ENCODE data around the gene CDCA3. TPM values are rescaled to one million over a fixed set of nuclear protein-coding genes. Genes with fewer than 3 reads are reported as not detected.

CDCA3 gene
- total RNA-seq, 4 donors from 2014 or later: 0.25 to 4.4 (median 0.65) TPM

DNA sequence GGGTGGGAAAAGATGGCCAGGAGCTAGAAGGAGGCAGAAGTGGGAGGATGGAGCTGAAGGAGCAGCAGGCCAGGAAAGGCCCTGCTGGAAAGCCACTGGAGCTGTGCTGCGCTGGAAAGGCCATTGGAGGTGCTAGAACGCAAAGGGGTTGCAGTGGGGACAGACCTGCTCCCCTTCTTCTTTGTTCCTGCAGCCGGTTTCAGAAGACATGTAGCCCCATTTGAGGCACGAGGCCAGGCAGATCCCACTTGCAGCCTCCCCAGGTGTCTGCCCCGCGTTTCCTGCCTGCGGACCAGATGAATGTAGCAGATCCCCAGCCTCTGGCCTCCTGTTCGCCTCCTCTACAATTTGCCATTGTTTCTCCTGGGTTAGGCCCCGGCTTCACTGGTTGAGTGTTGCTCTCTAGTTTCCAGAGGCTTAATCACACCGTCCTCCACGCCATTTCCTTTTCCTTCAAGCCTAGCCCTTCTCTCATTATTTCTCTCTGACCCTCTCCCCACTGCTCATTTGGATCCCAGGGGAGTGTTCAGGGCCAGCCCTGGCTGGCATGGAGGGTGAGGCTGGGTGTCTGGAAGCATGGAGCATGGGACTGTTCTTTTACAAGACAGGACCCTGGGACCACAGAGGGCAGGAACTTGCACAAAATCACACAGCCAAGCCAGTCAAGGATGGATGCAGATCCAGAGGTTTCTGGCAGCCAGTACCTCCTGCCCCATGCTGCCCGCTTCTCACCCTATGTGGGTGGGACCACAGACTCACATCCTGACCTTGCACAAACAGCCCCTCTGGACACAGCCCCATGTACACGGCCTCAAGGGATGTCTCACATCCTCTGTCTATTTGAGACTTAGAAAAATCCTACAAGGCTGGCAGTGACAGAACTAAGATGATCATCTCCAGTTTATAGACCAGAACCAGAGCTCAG, 31.7 kb downstream of the CDCA3 start:
- Histone ChIP-seq H3K27ac (no peak overlapping the region), H3K27me3 (peaks cover 13 to 29% (median 18%) of the 10 kb centered on the region in 3 donors), H3K36me3 (no peaks in the 10 kb centered on the region), H3K4me3 (no peak overlapping the region), H3K9me3 (no peaks in the 10 kb centered on the region), H3K4me1 (no peaks in the 10 kb centered on the region)
- ATAC-seq: no peak
- no peak for DNase-seq
- in situ Hi-C loops (cut with MboI; ENCODE audit: low sequenced_read_pairs in 4 of 4) (no loop called here), intact Hi-C loops (cut with DNase I; ENCODE audit: low total_unique reads) (no loop called here)
- TF ChIP-seq, protein P1, sequence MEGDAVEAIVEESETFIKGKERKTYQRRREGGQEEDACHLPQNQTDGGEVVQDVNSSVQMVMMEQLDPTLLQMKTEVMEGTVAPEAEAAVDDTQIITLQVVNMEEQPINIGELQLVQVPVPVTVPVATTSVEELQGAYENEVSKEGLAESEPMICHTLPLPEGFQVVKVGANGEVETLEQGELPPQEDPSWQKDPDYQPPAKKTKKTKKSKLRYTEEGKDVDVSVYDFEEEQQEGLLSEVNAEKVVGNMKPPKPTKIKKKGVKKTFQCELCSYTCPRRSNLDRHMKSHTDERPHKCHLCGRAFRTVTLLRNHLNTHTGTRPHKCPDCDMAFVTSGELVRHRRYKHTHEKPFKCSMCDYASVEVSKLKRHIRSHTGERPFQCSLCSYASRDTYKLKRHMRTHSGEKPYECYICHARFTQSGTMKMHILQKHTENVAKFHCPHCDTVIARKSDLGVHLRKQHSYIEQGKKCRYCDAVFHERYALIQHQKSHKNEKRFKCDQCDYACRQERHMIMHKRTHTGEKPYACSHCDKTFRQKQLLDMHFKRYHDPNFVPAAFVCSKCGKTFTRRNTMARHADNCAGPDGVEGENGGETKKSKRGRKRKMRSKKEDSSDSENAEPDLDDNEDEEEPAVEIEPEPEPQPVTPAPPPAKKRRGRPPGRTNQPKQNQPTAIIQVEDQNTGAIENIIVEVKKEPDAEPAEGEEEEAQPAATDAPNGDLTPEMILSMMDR (IDR thresholded peaks at IDR 0.05 in 4 of 5, conservative IDR thresholded peaks at IDR 0.05 in 1 of 5): no peak
- TF ChIP-seq POLR2A (IDR thresholded peaks at IDR 0.05): no peak

DNA sequence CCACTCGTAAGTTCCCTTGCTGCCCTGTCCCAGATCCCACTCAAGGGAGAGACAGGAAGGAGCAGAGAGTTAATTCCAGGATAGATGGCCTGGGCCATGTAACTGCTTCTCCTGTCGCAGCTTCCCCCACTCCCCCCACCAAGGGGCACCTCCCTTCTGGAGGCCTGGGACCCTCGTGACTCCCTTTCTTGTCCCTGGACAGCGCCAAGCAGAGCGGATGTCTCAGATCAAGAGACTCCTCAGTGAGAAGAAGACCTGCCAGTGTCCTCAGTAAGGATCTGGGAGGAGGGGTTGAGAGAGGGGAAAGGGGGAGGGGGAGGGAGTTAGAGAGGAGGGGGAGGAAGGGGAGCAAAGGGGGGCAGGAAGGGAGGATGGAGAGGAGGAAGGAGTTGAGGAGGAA, 32.4 kb downstream of the CDCA3 start:
- DNase-seq (no peak), ATAC-seq (no peak)
- H3K4me3 ChIP-seq: no peak overlapping the region
- TF ChIP-seq POLR2A (IDR thresholded peaks at IDR 0.05): no peak
- TF ChIP-seq, protein P1 (IDR thresholded peaks at IDR 0.05 in 4 of 5, conservative IDR thresholded peaks at IDR 0.05 in 1 of 5): no peak
- intact Hi-C loops (cut with DNase I; ENCODE audit: low total_unique reads): no loop called here
- no peaks in the 10 kb centered on the region for H3K9me3 ChIP-seq
- H3K4me1 ChIP-seq: no peaks in the 10 kb centered on the region
- H3K36me3 ChIP-seq: no peaks in the 10 kb centered on the region
- in situ Hi-C loops (cut with MboI; ENCODE audit: low sequenced_read_pairs in 4 of 4): no loop called here
- peaks cover 13 to 22% (median 15%) of the 10 kb centered on the region in 3 donors for H3K27me3 ChIP-seq
- H3K27ac ChIP-seq: no peak overlapping the region

DNA sequence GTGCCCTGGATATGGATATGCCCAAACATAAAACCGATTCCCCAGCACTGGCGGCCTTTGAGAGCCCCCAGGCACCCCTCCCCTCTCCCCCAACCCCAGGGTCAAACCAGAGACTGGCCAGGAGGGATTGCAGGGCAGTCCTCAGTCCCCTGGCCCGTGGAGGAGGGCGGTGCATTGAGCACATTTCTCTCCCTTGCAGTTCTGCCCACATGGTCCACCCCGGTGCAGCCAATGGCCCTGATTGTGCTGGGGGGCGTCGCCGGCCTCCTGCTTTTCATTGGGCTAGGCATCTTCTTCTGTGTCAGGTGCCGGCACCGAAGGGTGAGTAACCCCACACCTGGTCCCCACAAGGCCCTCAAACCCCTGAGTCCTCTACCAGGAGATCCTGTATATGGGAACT, 32.9 kb downstream of the CDCA3 start:
- ATAC-seq (no peak), DNase-seq (no peak)
- no peak overlapping the region for H3K4me3 ChIP-seq
- TF ChIP-seq, protein P1 (IDR thresholded peaks at IDR 0.05 in 4 of 5, conservative IDR thresholded peaks at IDR 0.05 in 1 of 5): no peak
- TF ChIP-seq POLR2A (IDR thresholded peaks at IDR 0.05): no peak
- no peaks in the 10 kb centered on the region for H3K36me3 ChIP-seq
- no peaks in the 10 kb centered on the region for H3K9me3 ChIP-seq
- H3K27me3 ChIP-seq: peaks cover 9 to 18% (median 11%) of the 10 kb centered on the region in 3 donors
- no peaks in the 10 kb centered on the region for H3K4me1 ChIP-seq
- intact Hi-C loops (cut with DNase I; ENCODE audit: low total_unique reads) (no loop called here), in situ Hi-C loops (cut with MboI; ENCODE audit: low sequenced_read_pairs in 4 of 4) (no loop called here)
- no peak overlapping the region for H3K27ac ChIP-seq

DNA sequence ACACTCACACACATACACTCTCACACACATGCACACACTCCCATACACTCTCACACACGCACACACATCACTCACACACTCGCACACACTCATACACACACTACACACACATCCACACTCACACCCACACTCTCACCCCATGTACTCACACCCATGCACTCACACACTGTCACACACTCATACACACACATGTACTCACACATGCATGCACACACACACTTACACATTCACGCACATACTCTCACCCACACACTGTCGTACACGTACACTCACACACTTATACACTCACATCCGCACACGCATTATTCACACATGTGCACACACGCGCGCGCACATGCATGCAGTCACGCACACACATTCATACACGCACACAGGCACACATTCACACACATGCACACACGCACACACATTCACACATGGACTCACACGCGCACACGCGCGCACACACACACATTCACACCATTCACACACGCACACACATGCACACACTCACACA, 33.4 kb downstream of the CDCA3 start:
- Histone ChIP-seq H3K36me3 (no peaks in the 10 kb centered on the region), H3K9me3 (no peaks in the 10 kb centered on the region), H3K4me1 (no peaks in the 10 kb centered on the region), H3K27me3 (peaks cover 5 to 15% (median 10%) of the 10 kb centered on the region in 3 donors), H3K4me3 (no peak overlapping the region), H3K27ac (no peak overlapping the region)
- no peak for TF ChIP-seq POLR2A (IDR thresholded peaks at IDR 0.05)
- TF ChIP-seq, protein P1 (IDR thresholded peaks at IDR 0.05 in 4 of 5, conservative IDR thresholded peaks at IDR 0.05 in 1 of 5): no peak
- intact Hi-C loops (cut with DNase I; ENCODE audit: low total_unique reads) (no loop called here), in situ Hi-C loops (cut with MboI; ENCODE audit: low sequenced_read_pairs in 4 of 4) (no loop called here)
- DNase-seq (no peak), ATAC-seq (no peak)
